IMR-90 (cell line): ENCODE results near the gene LENEP. TPM values are rescaled to one million over a fixed set of nuclear protein-coding genes. Genes with fewer than 3 reads are reported as not detected.

Experiments used
- ATAC-seq: fragments of 200-7000 bp; cut with Tn5 transposase; 2 replicates; pipeline ENCODE4 v1.9.1; 2020; ENCODE audit warnings: low read depth, mild to moderate bottlenecking, moderate library complexity
- BruUV-seq: library from RNA; stranded (reverse); fragments of 400-500 nt; replicated peaks from 2 replicates; lab custom pipeline; 2021; lab: Mats Ljungman, UMichigan
- CTCF ChIA-PET: fragments of 300-600 bp; formaldehyde crosslinking; extraction: SDS; loops from one replicate; lab custom pipeline; 2021; ENCODE audit warnings: antibody characterized with exemption; lab: Yijun Ruan, JAX
- POLR2A ChIA-PET: fragments of 300-600 bp; sonication (Branson Sonifier 250); formaldehyde crosslinking; loops from one replicate; lab custom pipeline; 2022; ENCODE audit warnings: antibody characterized with exemption; ENCODE audit not compliant: unreplicated experiment; lab: Charles Lee
- DNase-seq: peaks from one replicate; pipeline ENCODE4 v3.0.0; 2013
- H2AFZ ChIP-seq: replicated peaks from 2 replicates; pipeline ENCODE3; 2013; ENCODE audit warnings: low read length, mild to moderate bottlenecking; ENCODE audit not compliant: poor library complexity
- H2AK5ac ChIP-seq: 2 replicates; pipeline ENCODE4 v1.6.1; 2013; ENCODE audit warnings: low read depth, low read length, inconsistent platforms
- H2AK9ac ChIP-seq: replicated peaks from 2 replicates; pipeline ENCODE3; 2013; ENCODE audit warnings: mild to moderate bottlenecking, low read depth, low read length, moderate library complexity; ENCODE audit not compliant: poor library complexity
- H2BK120ac ChIP-seq: 2 replicates; pipeline ENCODE4 v1.6.1; 2013; ENCODE audit warnings: low read depth, low read length, inconsistent platforms
- H2BK15ac ChIP-seq: 3 replicates; pipeline ENCODE4 v1.6.1; 2013; ENCODE audit warnings: low read depth, low read length, inconsistent platforms
- H2BK20ac ChIP-seq: 2 replicates; pipeline ENCODE4 v1.6.1; 2013; ENCODE audit warnings: low read depth, mild to moderate bottlenecking, inconsistent platforms, low read length, moderate library complexity
- H2BK5ac ChIP-seq: 2 replicates; pipeline ENCODE4 v1.6.1; 2013; ENCODE audit warnings: mild to moderate bottlenecking, low read depth, low read length, inconsistent platforms; ENCODE audit not compliant: poor library complexity, severe bottlenecking
- H3K14ac ChIP-seq: replicated peaks from 2 replicates; pipeline ENCODE4 v1.6.1; 2013; ENCODE audit warnings: low read depth, low read length, inconsistent platforms
- H3K18ac ChIP-seq: 2 replicates; pipeline ENCODE4 v1.6.1; 2013; ENCODE audit warnings: low read depth, low read length, control low read depth
- H3K23ac ChIP-seq: 2 replicates; pipeline ENCODE4 v1.6.1; 2013; ENCODE audit warnings: low read depth, low read length, inconsistent platforms
- H3K27ac ChIP-seq: 2 replicates; pipeline ENCODE4 v1.5.1; 2013; ENCODE audit warnings: mild to moderate bottlenecking, control low read depth, low read length; ENCODE audit not compliant: insufficient read depth
- H3K27me3 ChIP-seq: 2 replicates; pipeline ENCODE4 v1.6.1; 2013; ENCODE audit warnings: low read length; ENCODE audit not compliant: control insufficient read depth, insufficient read depth
- H3K36me3 ChIP-seq: 2 replicates; pipeline ENCODE4 v1.6.1; 2013; ENCODE audit warnings: low read length, mixed read lengths; ENCODE audit not compliant: control insufficient read depth, insufficient read depth
- H3K4ac ChIP-seq: 2 replicates; pipeline ENCODE4 v1.6.1; 2013; ENCODE audit warnings: low read depth, low read length, inconsistent platforms
- H3K4me1 ChIP-seq: 2 replicates; pipeline ENCODE4 v1.6.1; 2013; ENCODE audit warnings: low read length, mixed read lengths; ENCODE audit not compliant: control insufficient read depth, insufficient read depth
- H3K4me2 ChIP-seq: 2 replicates; pipeline ENCODE4 v1.6.1; 2013; ENCODE audit warnings: low read depth, mild to moderate bottlenecking, control low read depth, low read length, moderate library complexity
- H3K4me3 ChIP-seq: 2 replicates; pipeline ENCODE4 v1.5.1; 2013; ENCODE audit warnings: low read depth, mild to moderate bottlenecking, control low read depth, low read length, moderate library complexity; ENCODE audit not compliant: insufficient read depth
- H3K56ac ChIP-seq: 2 replicates; pipeline ENCODE4 v1.6.1; 2013; ENCODE audit warnings: low read length, inconsistent platforms; ENCODE audit not compliant: insufficient read depth; ENCODE audit errors: extremely low read depth
- H3K79me1 ChIP-seq, 2 experiments: 2 replicates each; pipeline ENCODE4 v1.6.1; 2013; ENCODE audit warnings: low read length in 2 of 2, inconsistent platforms in 1 of 2, low read depth in 1 of 2
- H3K9ac ChIP-seq: 2 replicates; pipeline ENCODE4 v1.6.1; 2013; ENCODE audit warnings: low read depth, low read length, control low read depth
- H3K9me1 ChIP-seq: 2 replicates; pipeline ENCODE4 v1.6.1; 2013; ENCODE audit warnings: low read length, inconsistent platforms; ENCODE audit not compliant: insufficient read depth
- H3K9me3 ChIP-seq: 2 replicates; pipeline ENCODE4 v1.6.1; 2013; ENCODE audit warnings: low read length; ENCODE audit not compliant: control insufficient read depth, insufficient read depth
- H4K20me1 ChIP-seq: 2 replicates; pipeline ENCODE4 v1.6.1; 2013; ENCODE audit warnings: low read length, inconsistent platforms; ENCODE audit not compliant: insufficient read depth
- H4K5ac ChIP-seq: 2 replicates; pipeline ENCODE4 v1.6.1; 2013; ENCODE audit warnings: mild to moderate bottlenecking, low read depth, low read length, control low read depth
- H4K8ac ChIP-seq, 2 experiments: 2 replicates each; pipeline ENCODE4 v1.6.1; 2013; ENCODE audit warnings: low read depth in 2 of 2, low read length in 2 of 2, control low read depth in 1 of 2, inconsistent platforms in 1 of 2
- H4K91ac ChIP-seq: 2 replicates; pipeline ENCODE4 v1.6.1; 2013; ENCODE audit warnings: low read depth, low read length, inconsistent platforms; ENCODE audit not compliant: insufficient read depth
- BHLHE40 ChIP-seq: fragments of 150-350 bp; IDR thresholded peaks from 2 replicates; pipeline ENCODE4 v1.6.1; 2016; ENCODE audit warnings: mild to moderate bottlenecking, low read depth, low read length
- MAFK ChIP-seq: IDR thresholded peaks from 2 replicates; pipeline ENCODE4 v1.6.1; 2012; ENCODE audit warnings: low read depth, low read length, improper control_type of control experiment
- MAZ ChIP-seq: IDR thresholded peaks from 2 replicates; pipeline ENCODE4 v1.6.1; 2012; ENCODE audit warnings: low read depth, mild to moderate bottlenecking, low read length, improper control_type of control experiment, moderate library complexity, borderline replicate concordance
- MXI1 ChIP-seq: IDR thresholded peaks from 2 replicates; pipeline ENCODE4 v1.6.1; 2012; ENCODE audit warnings: low read depth, mild to moderate bottlenecking, low read length, moderate library complexity, borderline replicate concordance
- POLR2A ChIP-seq: IDR thresholded peaks from 2 replicates; pipeline ENCODE4 v1.6.1; 2012; ENCODE audit warnings: mild to moderate bottlenecking, low read depth, low read length
- RAD21 ChIP-seq: IDR thresholded peaks from 2 replicates; pipeline ENCODE4 v1.6.1; 2012; ENCODE audit warnings: low read length, improper control_type of control experiment
- RFX5 ChIP-seq: IDR thresholded peaks from 2 replicates; pipeline ENCODE4 v1.8.0; 2012; ENCODE audit warnings: low read depth, mild to moderate bottlenecking, low read length, moderate library complexity
- WGBS, 2 experiments: methylation state at CpG; one replicate each; pipeline versions ENCODE4 v1.1.5 to v1.1.7; 2013; ENCODE audit warnings: missing lambda C conversion rate in 2 of 2; ENCODE audit not compliant: insufficient read length in 1 of 2; ENCODE audit errors: extremely low coverage in 2 of 2; 5-methylcytosine and 5-hydroxymethylcytosine counted together
- dilution Hi-C: fragments of 300-500 bp; cut with HindIII; formaldehyde crosslinking; loops from one replicate; pipeline ENCODE4 v1.14.3; 2018; ENCODE audit warnings: low sequenced_read_pairs; ENCODE audit not compliant: unreplicated experiment
- in situ Hi-C: fragments of 300-500 bp; cut with MboI; formaldehyde crosslinking; loops from 3 replicates; pipeline ENCODE4 v1.14.3; 2019; ENCODE audit warnings: low sequenced_read_pairs, inconsistent platforms, mixed read lengths
- intact Hi-C: fragments of 100-400 bp; cut with micrococcal nuclease; formaldehyde crosslinking; loops from 2 replicates; pipeline ENCODE4 v1.10.0; 2022
- microRNA-seq, 2 experiments: library from miRNA; stranded (forward) in 1 of 2; unstranded in 1 of 2; fragments of 10-50 nt in 1 of 2; fragments of <30 nt in 1 of 2; gene quantifications in 1 of 2; microRNA quantifications in 1 of 2; one replicate each; pipeline versions ENCODE3 to v1.1.0; 2013 to 2020; ENCODE audit not compliant: insufficient read depth in 1 of 2, insufficient read length in 1 of 2, unreplicated experiment in 1 of 2
- polyA plus RNA-seq, 3 experiments: library from polyadenylated mRNA; depleted of rRNA; stranded (reverse); fragments of >200 nt; gene quantifications; 2 replicates each; pipeline ENCODE4 v1.2.3, GENCODE V29; 2012; ENCODE audit warnings: low replicate concordance in 1 of 3
- small RNA-seq, 5 experiments: library from RNA; depleted of rRNA; stranded (forward); fragments of <200 nt; gene quantifications; one replicate each; pipeline ENCODE3, GENCODE V24; 2012
- total RNA-seq: library from RNA; depleted of rRNA; stranded (reverse); fragments of >200 nt; gene quantifications from 2 replicates; pipeline ENCODE4 v1.2.3, GENCODE V29; 2012; rRNA removed

Gene LENEP
- total and polyA plus RNA-seq, 2 of the 4 experiments (the other 2 are of a cell fraction): not detected

DNA sequence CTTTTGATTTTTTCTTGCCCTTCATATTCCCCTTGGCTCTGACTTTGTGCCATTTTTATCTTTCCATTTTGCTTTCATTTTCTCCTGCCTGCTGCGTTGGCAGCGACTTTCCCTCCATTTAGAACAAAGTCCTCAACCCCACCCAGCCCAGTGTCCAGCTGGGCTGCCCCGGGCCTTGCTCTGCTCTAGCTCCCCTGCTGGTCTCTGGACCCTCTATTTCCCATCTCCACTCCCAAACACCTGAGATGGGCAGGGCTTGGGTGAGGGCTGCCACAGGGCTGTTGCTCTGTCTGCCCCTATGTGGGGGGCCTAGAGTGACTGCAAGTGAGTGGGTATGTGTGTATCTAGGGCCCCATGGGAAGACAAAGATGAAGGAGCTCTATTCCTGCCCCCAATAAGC, 50.4 kb downstream of the LENEP start:
- Histone ChIP-seq H2BK20ac (no peak overlapping the region), H2AK5ac (no peak overlapping the region), H4K91ac (no peak overlapping the region), H3K23ac (no peak overlapping the region), H4K5ac (no peak overlapping the region), H3K9ac (no peak overlapping the region), H3K9me1 (peaks cover 5% of the 10 kb centered on the region; the same call in 1 of the 2 replicates), H3K27me3 (peaks cover 19% of the 10 kb centered on the region), H3K56ac (no peak overlapping the region), H3K79me1 (no peaks in the 10 kb centered on the region), H3K4me2 (no peak overlapping the region), H2BK5ac (no peak overlapping the region), H3K4ac (no peak overlapping the region), H3K18ac (no peak overlapping the region), H2BK15ac (no peak overlapping the region), H2BK120ac (no peak overlapping the region), H3K14ac (no peak overlapping the region), H4K20me1 (no peaks in the 10 kb centered on the region; the same call in 1 of the 2 replicates), H3K9me3 (no peaks in the 10 kb centered on the region), H4K8ac (no peak overlapping the region), H2AFZ (no peak overlapping the region), H3K4me3 (no peak overlapping the region), H3K27ac (no peak overlapping the region), H2AK9ac (no peak overlapping the region), H3K4me1 (peaks cover 5% of the 10 kb centered on the region), H3K36me3 (no peaks in the 10 kb centered on the region)
- in situ Hi-C loops (no loop called here), dilution Hi-C loops (no loop called here), intact Hi-C loops (no loop called here)
- no CpG with 5 or more reads among the region's 3 CpGs for WGBS, 2 experiments
- ChIA-PET CTCF (interaction anchor here (1.0 to 2.4 kb wide), 5 partner anchors 16 to 48 kb away, joined by 3 to 12 read pairs (median 7); no protein-coding TSS in a partner anchor), POLR2A (no interaction called here)
- no TSS peak for BruUV-seq
- TF ChIP-seq MXI1 (no peak), MAFK (no peak), POLR2A (no peak), RFX5 (no peak), MAZ (no peak), BHLHE40 (no peak), RAD21 (no peak)
- no peak for DNase-seq
- no peak for ATAC-seq

Small RNA genes lying within 50 kb of the gene (microRNA-seq; reads per million reads assigned to microRNA genes)
- gene MIR4258 (ENCODE audit: insufficient read depth in 1 of 2, insufficient read length in 1 of 2, unreplicated experiment in 1 of 2): 0 reads per million in 2 experiments
- gene RF00017 (ENCODE audit: insufficient read depth, insufficient read length): not detected

Small RNA genes lying within 50 kb of the gene (small RNA-seq; reads per million reads assigned to genes)
- gene MIR4258 (0 reads per million in 5 experiments), gene RF00017 (0 reads per million in 5 experiments)

Other genes starting within 250 kb of the LENEP start
- not detected in 2 replicates for gene KCNN3, start 123.3 kb upstream of the LENEP start, total RNA-seq
- gene KCNN3, start 123.3 kb upstream of the LENEP start, polyA plus RNA-seq (2012; rRNA removed): 0.02 and 0.07 TPM in 2 replicates
- 7.2 and 9.0 TPM in 2 replicates for gene PMVK, start 56.9 kb upstream of the LENEP start, total RNA-seq
- 28.1 and 31.8 TPM in 2 replicates for gene PMVK, start 56.9 kb upstream of the LENEP start, polyA plus RNA-seq (2012; rRNA removed)
- 24.2 and 28.3 TPM in 2 replicates for gene PBXIP1, start 37.5 kb upstream of the LENEP start, total RNA-seq
- gene PBXIP1, start 37.5 kb upstream of the LENEP start, polyA plus RNA-seq (2012; rRNA removed): 40.5 and 44.2 TPM in 2 replicates
- 5.3 and 5.4 TPM in 2 replicates for gene PYGO2, start 31.8 kb upstream of the LENEP start, total RNA-seq
- gene PYGO2, start 31.8 kb upstream of the LENEP start, polyA plus RNA-seq (2012; rRNA removed): 12.3 and 14.8 TPM in 2 replicates
- 291 and 355 TPM in 2 replicates for gene SHC1, start 22.8 kb upstream of the LENEP start, total RNA-seq
- 337 and 352 TPM in 2 replicates for gene SHC1, start 22.8 kb upstream of the LENEP start, polyA plus RNA-seq (2012; rRNA removed)
- gene CKS1B, start 18.9 kb upstream of the LENEP start, total RNA-seq: 129 and 140 TPM in 2 replicates
- gene CKS1B, start 18.9 kb upstream of the LENEP start, polyA plus RNA-seq (2012; rRNA removed): 195 and 272 TPM in 2 replicates
- 19.7 and 26.3 TPM in 2 replicates for gene FLAD1, start 10.2 kb upstream of the LENEP start, total RNA-seq
- 37.3 and 39.9 TPM in 2 replicates for gene FLAD1, start 10.2 kb upstream of the LENEP start, polyA plus RNA-seq (2012; rRNA removed)
- 7.2 and 7.7 TPM in 2 replicates for gene ZBTB7B, start 9.2 kb downstream of the LENEP start, total RNA-seq
- 17.4 and 22.4 TPM in 2 replicates for gene ZBTB7B, start 9.2 kb downstream of the LENEP start, polyA plus RNA-seq (2012; rRNA removed)
- not detected in 2 replicates for gene DCST2, start 40.2 kb downstream of the LENEP start, total RNA-seq
- gene DCST2, start 40.2 kb downstream of the LENEP start, polyA plus RNA-seq (2012; rRNA removed): 0.14 and 0.30 TPM in 2 replicates
- not detected in 2 replicates for gene DCST1, start 40.2 kb downstream of the LENEP start, total RNA-seq
- gene DCST1, start 40.2 kb downstream of the LENEP start, polyA plus RNA-seq (2012; rRNA removed): not detected in 2 replicates
- gene ADAM15, start 57.7 kb downstream of the LENEP start, total RNA-seq: 25.6 and 29.7 TPM in 2 replicates
- gene ADAM15, start 57.7 kb downstream of the LENEP start, polyA plus RNA-seq (2012; rRNA removed): 52.4 and 65.6 TPM in 2 replicates
- 3.3 and 3.8 TPM in 2 replicates for gene EFNA4, start 70.2 kb downstream of the LENEP start, total RNA-seq
- 11.8 and 16.3 TPM in 2 replicates for gene EFNA4, start 70.2 kb downstream of the LENEP start, polyA plus RNA-seq (2012; rRNA removed)
- 0.56 and 0.72 TPM in 2 replicates for gene EFNA3, start 85.3 kb downstream of the LENEP start, total RNA-seq
- gene EFNA3, start 85.3 kb downstream of the LENEP start, polyA plus RNA-seq (2012; rRNA removed): 1.6 TPM in 2 replicates
- 0.28 and 0.90 TPM in 2 replicates for gene EFNA1, start 134.3 kb downstream of the LENEP start, total RNA-seq
- 1.4 and 1.6 TPM in 2 replicates for gene EFNA1, start 134.3 kb downstream of the LENEP start, polyA plus RNA-seq (2012; rRNA removed)
- 20.6 and 21.1 TPM in 2 replicates for gene SLC50A1, start 142.3 kb downstream of the LENEP start, total RNA-seq
- 19.5 and 20.8 TPM in 2 replicates for gene SLC50A1, start 142.3 kb downstream of the LENEP start, polyA plus RNA-seq (2012; rRNA removed)
- gene DPM3, start 146.9 kb downstream of the LENEP start, total RNA-seq: 29.0 and 30.6 TPM in 2 replicates
- 129 and 138 TPM in 2 replicates for gene DPM3, start 146.9 kb downstream of the LENEP start, polyA plus RNA-seq (2012; rRNA removed)
- 76.1 and 76.7 TPM in 2 replicates for gene KRTCAP2, start 179.7 kb downstream of the LENEP start, total RNA-seq
- gene KRTCAP2, start 179.7 kb downstream of the LENEP start, polyA plus RNA-seq (2012; rRNA removed): 189 and 232 TPM in 2 replicates
- 2.3 and 2.5 TPM in 2 replicates for gene TRIM46, start 180.3 kb downstream of the LENEP start, total RNA-seq
- gene TRIM46, start 180.3 kb downstream of the LENEP start, polyA plus RNA-seq (2012; rRNA removed): 6.2 and 6.9 TPM in 2 replicates
- gene THBS3, start 214.3 kb downstream of the LENEP start, total RNA-seq: 13.1 and 15.1 TPM in 2 replicates
- 28.3 and 30.4 TPM in 2 replicates for gene THBS3, start 214.3 kb downstream of the LENEP start, polyA plus RNA-seq (2012; rRNA removed)
- 51.4 and 67.2 TPM in 2 replicates for gene MTX1, start 215.1 kb downstream of the LENEP start, total RNA-seq
- gene MTX1, start 215.1 kb downstream of the LENEP start, polyA plus RNA-seq (2012; rRNA removed): 73.7 and 73.9 TPM in 2 replicates